Loucy (cell line): ENCODE measurements around the gene MARS1.

Experiments used
- H2AFZ ChIP-seq: fragments of 200-600 bp; sonication (generic); 2 replicates; pipeline ENCODE4 v1.6.0; 2016; ENCODE audit warnings: antibody characterized with exemption, mild to moderate bottlenecking, low read length, moderate library complexity
- H3F3A ChIP-seq: fragments of 200-600 bp; 2 replicates; pipeline ENCODE4 v1.6.0; 2016; ENCODE audit warnings: antibody characterized with exemption, low read depth, mild to moderate bottlenecking
- H3K27me3 ChIP-seq: fragments of 200-600 bp; sonication (generic); 2 replicates; pipeline ENCODE4 v1.6.1; 2014; ENCODE audit warnings: low read length, mild to moderate bottlenecking; ENCODE audit not compliant: insufficient read depth, poor library complexity, severe bottlenecking
- H3K36me3 ChIP-seq: fragments of 200-600 bp; sonication (generic); 2 replicates; pipeline ENCODE4 v1.6.1; 2016; ENCODE audit warnings: low read length; ENCODE audit not compliant: insufficient read depth
- H3K4me1 ChIP-seq: fragments of 200-600 bp; sonication (generic); 2 replicates; pipeline ENCODE4 v1.5.1; 2014; ENCODE audit warnings: low read length, mild to moderate bottlenecking; ENCODE audit not compliant: insufficient read depth, poor library complexity, severe bottlenecking
- H3K4me2 ChIP-seq: fragments of 200-600 bp; sonication (generic); 2 replicates; pipeline ENCODE4 v1.6.0; 2014; ENCODE audit warnings: antibody characterized with exemption, low read length, low read depth, mild to moderate bottlenecking; ENCODE audit not compliant: poor library complexity, severe bottlenecking
- H3K4me3 ChIP-seq: fragments of 200-600 bp; sonication (generic); 2 replicates; pipeline ENCODE4 v1.5.1; 2014; ENCODE audit warnings: low read length, mild to moderate bottlenecking, mixed read lengths; ENCODE audit not compliant: poor library complexity, severe bottlenecking
- H3K79me2 ChIP-seq: fragments of 200-600 bp; sonication (generic); 2 replicates; pipeline ENCODE4 v1.6.1; 2014; ENCODE audit warnings: low read length; ENCODE audit not compliant: insufficient read depth
- H3K9ac ChIP-seq: fragments of 200-600 bp; sonication (generic); 2 replicates; pipeline ENCODE4 v1.6.0; 2014; ENCODE audit warnings: mild to moderate bottlenecking, low read depth, low read length, moderate library complexity; ENCODE audit not compliant: poor library complexity, severe bottlenecking
- H3K9me2 ChIP-seq: fragments of 200-600 bp; sonication (generic); replicated peaks from 2 replicates; pipeline ENCODE4 v1.6.1; 2016; ENCODE audit warnings: low read depth, low read length, mixed read lengths
- H3K9me3 ChIP-seq: fragments of 200-600 bp; sonication (generic); 2 replicates; pipeline ENCODE4 v1.6.1; 2014; ENCODE audit warnings: mild to moderate bottlenecking, antibody characterized with exemption, low read length, low read depth; ENCODE audit not compliant: insufficient read depth
- H4K20me1 ChIP-seq: fragments of 200-600 bp; sonication (generic); 2 replicates; pipeline ENCODE4 v1.6.0; 2014; ENCODE audit warnings: antibody characterized with exemption, low read length, mild to moderate bottlenecking; ENCODE audit not compliant: insufficient read depth, poor library complexity, severe bottlenecking
- CTCF ChIP-seq: fragments of 200-600 bp; sonication (generic); conservative IDR thresholded peaks from 2 replicates; pipeline ENCODE4 v1.5.1; 2014; ENCODE audit warnings: mild to moderate bottlenecking, antibody characterized with exemption, low read length
- EZH2phosphoT487 ChIP-seq: fragments of 200-600 bp; IDR thresholded peaks from 2 replicates; pipeline ENCODE4 v1.6.1; 2018; ENCODE audit warnings: antibody characterized with exemption, mild to moderate bottlenecking, moderate library complexity, borderline replicate concordance

MARS1 gene

GRCh38 chr12:57539134-57539768 lies 51.4 kb downstream of the MARS1 start:
- Histone ChIP-seq H3K4me3 (no peak overlapping the region), H3K27me3 (no peaks in the 10 kb centered on the region), H3F3A (no peaks in the 10 kb centered on the region), H3K79me2 (no peaks in the 10 kb centered on the region), H3K4me1 (peaks cover 9% of the 10 kb centered on the region), H3K9me3 (no peaks in the 10 kb centered on the region), H3K36me3 (peaks cover 11% of the 10 kb centered on the region; the same call in 1 of the 2 replicates), H3K4me2 (no peak overlapping the region), H3K9ac (no peak overlapping the region), H3K9me2 (no peaks in the 10 kb centered on the region), H4K20me1 (no peaks in the 10 kb centered on the region), H2AFZ (no peak overlapping the region)
- TF ChIP-seq EZH2phosphoT487, result no peak
- no peak for TF ChIP-seq CTCF

GRCh38 chr12:57541001-57541400 lies 53.1 kb downstream of the MARS1 start:
- H3K79me2 ChIP-seq, result peaks cover 14% of the 10 kb centered on the region
- no peaks in the 10 kb centered on the region for H3K36me3 ChIP-seq
- H3K9me2 ChIP-seq, result no peaks in the 10 kb centered on the region
- no peaks in the 10 kb centered on the region for H3K27me3 ChIP-seq
- H3K4me2 ChIP-seq, result no peak overlapping the region
- peaks cover 7% of the 10 kb centered on the region for H4K20me1 ChIP-seq
- H3F3A ChIP-seq, result no peaks in the 10 kb centered on the region
- no peak overlapping the region for H3K4me3 ChIP-seq
- no peak overlapping the region for H3K9ac ChIP-seq
- H2AFZ ChIP-seq, result no peak overlapping the region
- TF ChIP-seq EZH2phosphoT487, result no peak
- TF ChIP-seq CTCF, result no peak
- H3K9me3 ChIP-seq, result no peaks in the 10 kb centered on the region
- peaks cover 20% of the 10 kb centered on the region for H3K4me1 ChIP-seq

- Histone ChIP-seq H3K4me1 (peaks cover 24% of the 10 kb centered on the region), H4K20me1 (peaks cover 9% of the 10 kb centered on the region), H3K4me3 (no peak overlapping the region), H3K9me3 (no peaks in the 10 kb centered on the region), H3K27me3 (no peaks in the 10 kb centered on the region), H2AFZ (no peak overlapping the region), H3K36me3 (no peaks in the 10 kb centered on the region), H3K79me2 (peaks cover 21% of the 10 kb centered on the region), H3F3A (no peaks in the 10 kb centered on the region), H3K9me2 (no peaks in the 10 kb centered on the region), H3K9ac (no peak overlapping the region), H3K4me2 (no peak overlapping the region)
- TF ChIP-seq CTCF (no peak), EZH2phosphoT487 (no peak)
Observed at GRCh38 chr12:57541717-57542116, 53.8 kb downstream of the MARS1 start.
